C1 segment of cervical spinal cord (tissue), 14 donors: ENCODE measurements around the gene PCAT6.
"Not testable (repeated sequence)": the region's sequence is repeated elsewhere in the genome, so short reads cannot be mapped to it uniquely, and the experiment has no call there.

Experiments used
- DNase-seq, 14 donors: peaks; one replicate each; lab custom pipeline; 2025; lab: John Stamatoyannopoulos, UW

The PCAT6 gene

DNA sequence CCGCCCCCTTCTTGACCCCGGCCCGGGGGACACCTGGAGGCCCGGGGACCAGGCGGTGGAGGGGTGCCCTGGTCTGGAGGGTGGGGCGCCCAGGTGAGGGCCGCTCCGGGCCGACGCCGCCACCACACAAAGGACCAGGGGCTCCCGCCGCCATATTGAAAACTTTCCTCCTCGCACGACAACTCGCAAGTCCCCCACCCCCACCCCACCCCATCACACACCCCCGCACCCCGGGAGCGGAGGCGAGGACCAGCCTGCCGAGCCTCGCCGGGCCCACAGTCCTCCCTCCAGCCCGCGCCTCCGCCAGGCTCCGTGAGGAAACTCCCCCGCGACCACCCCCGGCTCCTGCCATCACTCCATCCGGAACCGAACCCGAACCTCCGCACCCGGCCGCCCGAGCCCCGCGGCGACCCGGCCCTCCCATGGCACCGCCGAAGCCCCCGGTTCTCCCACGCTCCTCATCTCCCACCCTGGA is 3.3 kb upstream of the PCAT6 start:
- peak in 4 of 14 donors; percentile 27 to 42 (median 34) for DNase-seq

GRCh38 chr1:202807926-202808757 is 2.6 kb upstream of the PCAT6 start, which contains the start of gene KDM5B:
KDM5B (minus strand) TSS chr1:202808421; CDS start chr1:202808305, 116 bp downstream.
- peak in 12 of 14 donors; percentile 28 to 75 (median 49) for DNase-seq

DNA sequence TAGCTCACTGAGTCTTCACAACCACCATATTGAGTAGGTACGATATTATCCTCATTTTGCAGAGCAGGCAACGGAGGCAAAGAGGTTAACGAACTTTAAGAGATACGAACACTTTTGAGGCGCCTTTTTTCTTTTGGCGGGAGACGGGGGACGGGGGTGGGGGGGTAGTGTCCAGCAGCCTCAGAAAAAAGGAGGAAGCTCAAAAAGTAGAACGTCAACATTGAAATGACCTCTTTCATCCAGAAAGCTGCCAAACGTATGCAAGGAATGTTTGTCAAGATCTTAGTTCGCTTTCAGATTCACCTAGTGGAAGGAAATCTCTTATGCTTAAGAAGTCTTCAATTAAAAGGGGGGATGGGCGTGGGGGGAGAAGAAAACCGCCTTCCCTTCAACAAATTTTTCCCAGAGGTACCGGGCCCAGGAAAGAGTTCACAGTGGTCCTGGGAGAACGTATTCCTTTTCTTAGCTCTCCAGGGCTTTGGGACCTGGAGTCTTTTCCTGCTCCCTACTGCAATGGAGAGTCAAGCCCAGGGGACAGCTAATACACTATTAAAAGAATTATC is 1.1 kb upstream of the PCAT6 start:
- DNase-seq, result no peak

DNA sequence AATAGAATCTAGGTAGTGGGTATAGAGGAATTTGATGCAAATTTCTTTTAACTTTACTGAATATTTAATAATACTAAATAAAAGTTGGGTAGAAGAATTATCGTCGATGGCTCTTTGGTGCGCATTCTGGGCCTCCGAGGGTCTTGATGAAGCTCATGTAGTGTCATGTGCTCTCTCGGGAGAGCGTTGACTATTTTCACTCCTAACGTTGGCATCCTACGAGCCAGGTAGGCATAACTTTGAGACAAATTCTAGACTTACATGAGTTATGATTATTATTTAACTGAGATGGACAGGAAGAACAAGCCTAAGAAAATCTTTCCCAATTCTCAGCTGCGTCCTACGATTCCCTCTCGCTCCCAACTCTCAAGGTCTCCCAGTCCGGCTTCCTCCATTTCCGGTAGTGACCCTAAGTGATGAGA is 550 bp upstream of the PCAT6 start:
- no peak for DNase-seq

DNA sequence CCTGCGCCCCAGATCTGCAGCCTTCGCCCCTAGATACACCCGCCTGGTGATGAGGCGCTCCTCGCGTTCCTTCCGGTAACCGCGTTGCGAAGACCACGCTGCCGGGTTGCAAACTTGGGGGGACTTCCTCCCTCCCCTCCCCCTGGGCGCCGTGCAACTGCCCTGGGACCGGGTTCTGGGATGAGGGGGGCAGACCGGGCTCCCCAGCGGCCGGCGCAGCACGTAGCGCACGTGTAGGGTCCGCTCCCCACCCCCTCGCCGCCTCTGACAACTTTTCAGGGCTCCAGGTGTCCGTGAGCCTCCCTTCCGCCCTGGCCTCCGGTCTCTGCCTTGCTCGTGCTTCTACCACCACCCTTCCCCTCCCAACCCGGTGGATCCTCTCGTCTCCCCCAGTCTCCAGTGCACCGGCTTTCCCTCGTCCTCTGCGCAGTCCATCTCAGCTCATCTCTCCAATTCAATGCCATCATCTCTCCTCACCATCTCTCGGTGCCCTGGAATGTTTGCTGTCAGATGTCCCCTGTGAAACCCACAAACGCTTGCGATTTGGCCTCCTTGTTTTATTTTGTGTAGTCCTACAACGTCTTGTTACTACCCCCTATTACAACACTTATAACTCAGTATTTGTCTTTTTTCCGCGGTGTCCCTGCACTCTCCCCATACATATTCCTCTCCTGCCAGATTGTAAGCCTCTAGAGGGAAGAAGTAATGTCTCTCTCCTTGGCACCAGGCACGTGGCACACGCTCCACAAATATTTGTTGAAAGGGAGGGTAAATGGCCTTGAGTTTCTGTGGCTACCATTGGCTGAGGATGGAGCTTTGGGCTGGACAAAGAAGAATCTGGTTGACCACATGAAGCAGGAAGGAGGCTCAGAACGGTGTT is 782 bp downstream of the PCAT6 start:
- DNase-seq, result peak in 4 of 14 donors; percentile 36 to 47 (median 40)

DNA sequence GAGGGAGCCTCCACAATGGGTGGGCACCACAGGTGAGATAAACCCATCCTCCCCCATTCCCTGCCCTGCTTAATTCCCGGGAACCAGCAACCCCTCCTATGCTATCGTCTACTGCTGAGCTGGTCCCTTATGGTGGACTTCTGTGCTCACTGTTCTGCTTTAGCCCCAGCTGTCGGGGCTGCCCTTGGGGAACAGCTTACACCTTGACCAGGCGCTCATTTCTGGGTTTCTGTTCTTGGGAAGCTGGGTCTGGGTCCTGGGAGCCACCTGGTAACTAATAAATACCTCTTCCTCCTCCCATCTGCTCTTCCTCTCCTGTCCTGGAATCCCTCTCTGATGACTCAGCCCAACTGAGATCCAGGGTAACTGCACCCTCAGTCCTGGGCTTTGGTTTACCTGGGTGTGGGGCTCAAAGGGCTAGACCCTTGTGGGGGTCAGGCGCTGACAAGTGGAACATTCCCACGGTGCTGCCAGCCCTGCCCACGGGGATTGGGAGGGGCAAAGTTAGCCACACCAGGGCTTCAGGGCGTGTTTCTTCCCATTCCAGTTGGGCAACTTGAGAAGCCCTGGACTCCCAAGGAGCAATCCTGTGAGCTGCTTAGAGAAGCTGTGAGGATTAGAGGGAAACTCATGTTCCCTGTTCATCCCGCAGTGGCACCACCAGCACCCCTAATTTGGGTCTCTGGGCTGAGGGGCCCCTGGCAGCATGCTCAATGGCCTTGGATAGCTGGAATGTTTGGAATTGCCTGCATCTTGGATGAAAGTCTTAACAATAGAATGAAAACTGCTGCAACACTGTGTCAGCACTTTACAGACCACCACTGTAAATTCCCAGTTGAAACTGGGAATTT is 1.6 kb downstream of the PCAT6 start:
- DNase-seq, result no peak

DNA sequence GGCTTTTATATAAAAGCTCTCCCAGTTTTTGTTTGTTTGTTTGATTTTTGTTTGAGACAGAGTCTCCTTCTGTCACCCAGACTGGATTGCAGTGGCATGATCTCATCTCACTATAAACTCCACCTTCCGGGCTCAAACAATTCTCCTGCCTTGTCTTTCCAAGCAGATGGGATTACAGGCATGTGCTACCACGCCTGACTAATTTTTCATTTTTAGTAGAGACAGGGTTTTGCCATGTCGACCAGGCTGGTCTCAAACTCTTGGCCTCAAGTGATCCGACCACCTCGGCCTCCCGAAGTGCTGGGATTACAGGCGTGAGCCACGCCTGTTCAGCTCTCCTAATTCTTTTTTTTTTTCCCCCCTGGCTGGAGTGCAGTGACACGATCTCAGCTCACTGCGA is 4.4 kb downstream of the PCAT6 start:
- DNase-seq, result no peak

GRCh38 chr1:202818819-202819218 is 8.1 kb downstream of the PCAT6 start:
- DNase-seq, result no peak

- DNase-seq, result no peak
These were observed 10.7 kb downstream of the PCAT6 start for GRCh38 chr1:202821467-202821866.

DNA sequence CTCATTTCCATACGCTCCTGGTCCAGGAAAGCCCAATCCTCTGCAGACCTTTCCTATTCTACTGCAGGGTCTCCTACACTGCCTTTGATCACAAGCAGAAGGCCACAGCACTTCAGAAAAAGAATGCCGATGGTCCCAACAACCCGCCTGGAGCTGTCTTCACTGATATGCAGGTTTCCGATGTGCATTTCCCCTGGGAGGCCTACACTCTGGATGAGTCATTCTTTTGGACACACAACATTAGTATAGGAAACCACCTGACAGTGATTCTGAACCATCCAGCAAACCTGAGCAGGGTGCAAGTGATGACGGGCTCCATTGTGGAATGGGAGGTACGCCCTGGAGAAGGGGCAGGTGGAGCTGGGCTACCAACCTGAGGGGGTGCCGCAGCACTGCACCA is 15.0 kb downstream of the PCAT6 start:
- DNase-seq, result no peak

DNA sequence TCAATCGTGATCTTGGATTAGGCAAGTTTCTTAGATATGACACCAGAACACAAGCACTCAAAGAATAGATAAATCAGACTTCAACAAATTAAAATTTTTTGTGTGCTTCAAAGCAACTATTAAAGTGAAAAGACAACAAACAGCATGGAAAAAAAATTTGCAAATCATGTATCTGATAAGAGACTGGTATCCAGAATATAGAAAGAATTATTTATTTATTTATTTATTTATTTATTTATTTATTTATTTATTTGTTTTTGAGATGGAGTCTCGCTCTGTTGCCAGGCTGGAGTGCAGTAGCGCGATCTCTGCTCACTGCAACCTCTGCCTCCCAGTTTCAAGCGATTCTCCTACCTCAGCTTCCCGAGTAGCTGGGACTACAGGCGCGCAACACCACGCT is 18.5 kb downstream of the PCAT6 start:
- not testable (repeated sequence) for DNase-seq

- no peak for DNase-seq
These were observed 21.2 kb downstream of the PCAT6 start for GRCh38 chr1:202831906-202832305.

- no peak for DNase-seq
These were observed 24.2 kb downstream of the PCAT6 start for GRCh38 chr1:202834771-202835547.

GRCh38 chr1:202835548-202836072 is 24.9 kb downstream of the PCAT6 start:
- DNase-seq, result no peak

GRCh38 chr1:202836623-202837403 is 26.1 kb downstream of the PCAT6 start:
- no peak for DNase-seq

GRCh38 chr1:202837746-202838262 is 27.1 kb downstream of the PCAT6 start:
- no peak for DNase-seq

DNA sequence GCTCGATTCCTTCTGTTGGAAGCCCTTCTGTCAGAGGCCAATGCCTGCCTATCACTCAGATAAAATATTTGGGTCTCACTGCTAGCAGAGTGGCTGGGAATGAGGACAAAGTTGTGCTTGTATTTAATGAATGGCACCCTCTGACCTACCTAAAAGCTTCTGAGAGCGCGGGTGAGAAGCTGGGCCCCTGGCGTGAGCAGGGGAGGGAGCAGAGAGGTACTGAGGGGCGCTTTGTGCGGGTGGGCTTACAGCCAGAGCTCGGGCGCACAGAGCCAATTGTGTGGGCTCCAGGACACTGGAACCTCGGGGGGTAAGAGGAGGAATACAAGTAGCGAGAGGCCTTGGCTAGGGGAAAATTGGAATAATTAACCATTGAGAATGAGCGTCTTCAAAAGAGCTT is 32.3 kb downstream of the PCAT6 start:
- DNase-seq, result no peak

DNA sequence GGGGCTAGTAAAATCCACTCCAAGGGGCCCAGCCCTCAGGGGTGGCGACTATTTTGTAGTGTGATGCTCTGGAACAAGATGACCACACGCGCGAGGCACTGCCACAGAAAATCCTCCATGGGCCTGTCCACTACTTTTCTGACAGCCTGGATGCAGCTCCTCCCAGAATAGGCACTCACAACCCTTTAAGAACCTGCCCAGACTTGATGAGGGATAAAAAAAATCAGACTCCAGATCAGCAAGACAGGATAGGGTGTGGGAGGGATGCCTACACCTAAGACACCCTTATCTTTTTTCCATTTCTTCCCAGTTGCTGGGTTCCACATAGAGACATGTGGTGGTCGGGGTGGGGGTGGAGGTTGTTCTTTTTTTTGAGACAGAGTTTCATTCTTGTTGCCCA is 33.5 kb downstream of the PCAT6 start:
- no peak for DNase-seq

GRCh38 chr1:202844935-202845334 is 34.2 kb downstream of the PCAT6 start:
- DNase-seq, result no peak
